Mucosa of gallbladder (tissue), 1 donor: ENCODE data around the gene MPZ. TPM values are rescaled to one million over a fixed set of nuclear protein-coding genes. Genes with fewer than 3 reads are reported as not detected.
"Not testable (repeated sequence)": the region's sequence is repeated elsewhere in the genome, so short reads cannot be mapped to it uniquely, and the experiment has no call there.

Source experiments
- DNase-seq: peaks from one replicate; pipeline ENCODE4 v3.0.0-alpha.2; 2020; ENCODE audit warnings: low spot score
- total RNA-seq: library from RNA; stranded (reverse); gene quantifications from one replicate; pipeline ENCODE4 v1.2.1, GENCODE V29; 2021
- donor health status: DM: no; HTN: no; CAD: no.

The MPZ gene
- total RNA-seq, 1 donor from 2014 or later: 9.0 TPM

GRCh38 chr1:161255302-161255701 lies 54.5 kb downstream of the MPZ start:
- not testable (repeated sequence) for DNase-seq

Other genes starting within 250 kb of the MPZ start
- 16.2 TPM for gene ARHGAP30, start 240.1 kb downstream of the MPZ start, total RNA-seq
- 20.3 TPM for gene NECTIN4, start 220.4 kb downstream of the MPZ start, total RNA-seq
- 14.3 TPM for gene KLHDC9, start 211.6 kb downstream of the MPZ start, total RNA-seq
- gene PFDN2, start 191.9 kb downstream of the MPZ start, total RNA-seq: 35.4 TPM
- gene NIT1, start 191.9 kb downstream of the MPZ start, total RNA-seq: 67.6 TPM
- 38.7 TPM for gene DEDD, start 177.3 kb downstream of the MPZ start, total RNA-seq
- gene UFC1, start 156.0 kb downstream of the MPZ start, total RNA-seq: 114 TPM
- gene USP21, start 150.5 kb downstream of the MPZ start, total RNA-seq: 42.4 TPM
- gene PPOX, start 143.5 kb downstream of the MPZ start, total RNA-seq: 25.6 TPM
- gene B4GALT3, start 132.5 kb downstream of the MPZ start, total RNA-seq: 36.4 TPM
- 7.3 TPM for gene ADAMTS4, start 110.9 kb downstream of the MPZ start, total RNA-seq
- gene NDUFS2, start 107.6 kb downstream of the MPZ start, total RNA-seq: 82.5 TPM
- 31.5 TPM for gene FCER1G, start 94.7 kb downstream of the MPZ start, total RNA-seq
- gene APOA2, start 86.3 kb downstream of the MPZ start, total RNA-seq: 5.1 TPM
- 15.1 TPM for gene TOMM40L, start 83.9 kb downstream of the MPZ start, total RNA-seq
- not detected for gene NR1I3, start 71.8 kb downstream of the MPZ start, total RNA-seq
- 17.7 TPM for gene PCP4L1, start 51.2 kb downstream of the MPZ start, total RNA-seq
- gene SDHC, start 4.4 kb upstream of the MPZ start, total RNA-seq: 203 TPM
- not detected for gene CFAP126, start 57.9 kb upstream of the MPZ start, total RNA-seq
- gene FCGR2A, start 195.5 kb upstream of the MPZ start, total RNA-seq: 53.9 TPM
- gene HSPA6, start 214.6 kb upstream of the MPZ start, total RNA-seq: 5.8 TPM
- gene FCGR3A, start 239.8 kb upstream of the MPZ start, total RNA-seq: 36.0 TPM